ENCODE results near the gene SMOC2.

Gene SMOC2

DNA sequence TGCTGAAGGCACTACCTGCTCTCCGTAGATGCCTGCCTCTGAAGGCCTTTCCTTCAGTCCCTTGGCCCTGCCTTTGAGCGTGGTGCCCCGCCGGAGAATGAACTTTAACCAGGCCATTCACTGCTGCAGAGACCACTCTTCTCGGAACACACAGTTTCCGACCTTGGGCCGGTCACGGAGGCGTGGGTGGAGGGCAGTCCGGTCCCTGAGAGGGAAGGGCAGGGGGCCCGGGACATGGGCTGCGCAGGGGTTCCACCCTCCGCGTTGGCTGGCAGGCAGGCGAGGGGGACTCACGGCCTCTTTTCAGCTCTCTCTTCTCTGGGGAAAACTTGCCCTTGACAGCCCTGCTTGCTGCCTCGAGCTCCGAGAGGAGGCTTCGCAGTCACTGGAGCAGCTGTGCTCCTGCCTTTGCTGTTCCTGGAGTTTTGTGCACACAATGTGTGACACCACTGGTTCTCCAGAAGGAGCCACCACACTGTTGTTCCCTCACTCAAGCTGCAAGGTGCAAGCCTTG lies 187.8 kb downstream of the SMOC2 start:
- no peak for DNase-seq (ENCODE audit: low read depth)

DNA sequence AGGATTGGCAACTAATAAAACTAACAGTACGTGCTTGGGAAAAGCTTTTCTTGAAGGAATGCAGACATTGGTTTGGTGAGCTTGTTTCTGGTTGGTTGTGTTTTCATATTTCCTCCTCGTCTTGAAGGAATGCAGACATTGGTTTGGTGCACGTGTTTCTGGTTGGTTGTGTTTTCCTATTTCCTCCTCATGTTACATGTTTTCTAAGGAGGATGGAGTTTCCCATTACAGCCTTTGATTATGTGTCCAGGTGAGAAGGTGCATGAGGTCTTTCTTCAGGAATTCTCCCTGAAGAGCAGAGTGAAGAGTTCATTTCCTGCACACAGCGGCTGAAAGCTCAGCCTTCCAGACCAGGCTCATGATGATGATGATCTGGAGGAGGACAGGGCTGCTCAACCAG lies 190.6 kb downstream of the SMOC2 start:
- DNase-seq (ENCODE audit: low read depth) = no peak

DNA sequence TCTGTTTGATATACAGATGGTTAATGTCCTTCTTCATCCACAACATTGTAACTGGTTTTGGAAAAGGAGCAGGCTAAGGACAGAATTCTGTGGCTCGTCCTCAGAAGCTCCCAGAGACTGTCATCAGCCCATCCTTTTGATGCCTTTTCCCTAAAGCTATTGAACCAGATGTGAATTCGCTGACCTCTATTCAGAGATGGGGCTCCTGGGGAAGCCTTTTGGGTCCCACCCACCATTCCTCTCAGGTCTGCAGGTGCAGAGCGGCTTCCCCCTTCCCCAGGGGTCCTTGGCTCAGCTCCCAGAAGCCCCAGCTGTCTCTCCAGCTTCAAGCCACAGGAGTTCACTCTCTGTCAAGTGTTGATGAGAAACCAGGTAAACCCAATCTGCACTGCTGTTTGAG lies 191.7 kb downstream of the SMOC2 start:
- DNase-seq (ENCODE audit: low read depth) = no peak

GRCh38 chr6:168634541-168635328 lies 193.8 kb downstream of the SMOC2 start:
- DNase-seq (ENCODE audit: low read depth) = no peak

DNA sequence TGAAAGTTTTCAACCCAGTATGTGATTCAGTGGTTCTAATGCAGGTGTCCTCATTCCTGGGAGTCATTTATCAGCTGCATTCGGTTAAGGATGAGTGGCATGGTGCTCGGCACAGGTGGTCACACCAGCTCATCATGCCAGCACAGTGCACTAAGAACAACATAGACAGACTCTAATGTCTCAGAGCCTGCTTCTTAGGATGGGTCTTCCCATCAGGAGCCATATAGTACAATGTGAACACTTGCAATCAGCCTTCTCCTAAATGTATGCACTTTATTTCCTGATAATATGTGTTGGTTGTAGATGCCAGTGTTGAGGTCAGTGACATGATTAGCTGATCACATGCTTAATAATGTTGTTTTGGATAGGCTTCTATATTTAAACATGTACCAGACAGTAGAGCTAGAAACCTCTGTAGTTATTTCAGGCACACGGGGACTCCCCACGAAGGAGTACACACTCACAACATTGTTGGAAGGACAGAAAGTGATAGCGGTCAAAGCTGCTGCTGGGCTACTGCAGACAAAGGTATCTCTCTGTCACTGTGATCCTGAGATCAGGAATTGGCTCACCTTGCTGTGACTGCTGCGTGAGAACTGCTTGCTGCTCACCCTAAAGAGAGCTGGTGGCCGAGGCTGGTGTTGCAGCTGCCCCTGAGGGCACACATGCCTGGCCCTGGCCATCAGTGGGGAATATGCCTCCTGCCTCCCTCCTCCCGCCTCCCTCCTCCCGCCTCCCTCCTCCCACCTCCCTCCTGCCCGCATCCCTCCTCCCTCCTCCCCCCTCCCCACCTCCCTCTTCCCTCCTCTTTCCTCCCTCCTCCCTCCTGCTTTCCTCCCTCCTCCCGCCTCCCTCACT lies 195.4 kb downstream of the SMOC2 start:
- no peak for DNase-seq (ENCODE audit: low read depth)

DNA sequence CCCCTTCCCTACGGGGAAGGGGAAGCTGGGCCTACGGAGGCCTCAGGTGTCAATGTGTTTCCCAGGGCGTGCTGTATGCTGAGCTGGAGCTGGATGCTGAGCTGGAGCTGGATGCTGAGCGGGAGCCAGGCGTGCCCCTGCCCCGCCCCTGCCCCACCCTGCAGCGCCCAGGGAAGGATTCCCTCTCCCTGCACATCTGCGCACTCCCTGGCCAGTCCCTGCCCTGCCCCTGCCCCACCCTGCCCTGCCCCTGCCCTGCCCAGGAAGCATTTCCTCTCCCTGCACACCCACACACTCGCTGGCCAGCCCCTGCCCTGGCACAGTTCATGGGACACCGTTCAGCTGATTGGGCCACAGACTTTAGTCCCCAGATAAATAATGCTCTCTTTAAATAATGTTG lies 196.8 kb downstream of the SMOC2 start:
- DNase-seq (ENCODE audit: low read depth) = no peak

DNA sequence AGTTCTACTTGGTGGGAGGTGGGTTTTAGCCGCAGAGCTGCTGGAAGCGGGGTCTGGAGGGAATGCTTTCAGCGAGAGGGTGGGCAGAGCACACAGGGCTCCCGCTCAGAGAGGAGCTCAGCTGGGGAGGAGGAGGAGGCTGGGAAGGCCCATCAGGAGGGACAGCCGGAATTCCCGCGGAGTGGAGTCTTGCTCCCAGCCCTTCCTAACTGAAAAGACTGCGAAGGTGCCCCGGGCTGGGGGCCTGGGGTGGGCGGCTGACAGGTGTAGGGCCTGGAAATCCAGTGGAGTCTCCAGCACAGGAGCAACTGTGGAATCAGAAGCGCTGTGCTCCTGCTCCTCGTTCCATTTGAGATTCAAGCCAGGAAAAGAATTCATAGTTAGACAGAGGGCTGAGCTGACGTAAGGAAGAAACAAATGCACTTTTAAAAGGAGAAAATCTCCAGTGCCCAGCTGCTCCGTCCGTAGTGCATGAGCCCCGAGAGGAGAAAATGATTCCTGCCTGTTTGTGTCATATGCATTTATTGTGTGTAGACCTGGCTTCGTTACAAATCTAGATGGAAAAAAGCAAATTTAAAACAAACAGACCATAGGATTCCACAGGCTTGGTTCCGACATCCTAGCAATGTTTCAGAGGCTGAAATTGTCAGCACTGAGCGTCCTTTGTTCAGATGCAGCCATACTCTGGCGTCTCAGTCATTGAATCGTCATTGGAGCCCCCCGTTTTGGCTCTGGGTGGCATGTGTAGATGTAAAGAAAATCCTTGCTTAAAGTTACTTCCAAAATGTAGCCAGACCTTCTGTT lies 197.7 kb downstream of the SMOC2 start:
- DNase-seq (ENCODE audit: low read depth) = no peak

DNA sequence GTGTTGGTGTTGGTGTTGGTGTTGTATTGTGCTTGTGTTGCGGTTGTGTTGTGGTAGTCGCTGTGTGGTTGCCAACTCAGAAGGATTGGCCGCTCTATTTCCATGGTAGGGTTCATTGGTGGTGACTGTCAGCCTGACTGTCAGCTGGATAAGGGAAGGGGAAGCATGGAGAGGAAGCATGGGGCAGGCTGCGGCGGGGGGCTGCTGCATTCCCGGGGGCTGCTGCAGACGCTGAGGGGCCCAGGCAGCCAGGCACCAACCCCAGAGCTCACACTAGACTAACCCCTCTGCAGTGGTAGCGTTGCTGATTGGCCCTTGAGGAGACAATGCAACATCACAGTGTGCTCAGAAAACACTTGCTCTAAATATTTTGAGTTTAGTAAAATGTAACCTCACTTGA lies 199.2 kb downstream of the SMOC2 start:
- no peak for DNase-seq (ENCODE audit: low read depth)

DNA sequence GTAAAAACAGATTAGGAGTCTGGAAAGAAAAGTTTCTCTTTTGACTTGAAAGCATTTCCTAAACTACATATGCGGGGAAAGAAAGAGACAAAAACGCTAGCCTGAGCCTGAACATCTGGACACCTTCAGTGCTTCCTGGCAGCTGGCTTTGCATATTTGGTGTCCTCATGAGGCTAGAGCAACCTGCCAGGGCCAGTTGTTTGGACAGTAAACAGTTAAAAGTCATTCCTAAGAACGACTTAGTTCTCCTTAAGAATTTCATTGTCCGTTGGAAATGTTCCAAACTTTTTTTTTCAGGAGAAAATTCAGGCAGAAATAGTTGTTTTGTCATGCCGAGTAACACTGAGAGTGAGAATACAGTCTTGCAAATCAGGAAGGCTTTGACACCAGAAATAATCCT lies 199.8 kb downstream of the SMOC2 start:
- no peak for DNase-seq (ENCODE audit: low read depth)

GRCh38 chr6:168641446-168641845 lies 200.5 kb downstream of the SMOC2 start:
- no peak for DNase-seq (ENCODE audit: low read depth)

DNA sequence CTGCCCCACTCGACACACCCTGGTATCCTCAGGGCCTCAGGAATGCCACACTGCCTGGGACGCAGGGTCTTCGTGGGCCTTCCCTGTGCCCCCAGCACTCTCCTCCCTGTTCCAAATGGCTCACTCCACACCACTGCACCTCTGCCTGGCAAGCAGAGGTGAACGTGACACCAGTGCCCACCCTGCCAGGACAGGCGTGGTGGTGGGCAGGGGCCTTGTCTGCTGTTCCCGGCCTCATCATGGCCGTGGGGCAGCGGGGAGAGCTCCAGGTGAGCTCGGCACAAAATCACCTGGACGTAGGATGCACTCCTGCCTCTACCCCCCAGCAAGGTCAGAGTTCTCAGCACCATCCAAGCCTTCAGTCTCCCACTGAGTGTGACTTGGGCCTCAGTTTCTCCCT lies 202.4 kb downstream of the SMOC2 start:
- DNase-seq (ENCODE audit: low read depth) = no peak

GRCh38 chr6:168645326-168645725 lies 204.3 kb downstream of the SMOC2 start:
- no peak for DNase-seq (ENCODE audit: low read depth)

- no peak for DNase-seq (ENCODE audit: low read depth)
Measured at GRCh38 chr6:168647271-168647670, 206.3 kb downstream of the SMOC2 start.

- DNase-seq (ENCODE audit: low read depth) = no peak
Measured at GRCh38 chr6:168648240-168649125, 207.5 kb downstream of the SMOC2 start.

DNA sequence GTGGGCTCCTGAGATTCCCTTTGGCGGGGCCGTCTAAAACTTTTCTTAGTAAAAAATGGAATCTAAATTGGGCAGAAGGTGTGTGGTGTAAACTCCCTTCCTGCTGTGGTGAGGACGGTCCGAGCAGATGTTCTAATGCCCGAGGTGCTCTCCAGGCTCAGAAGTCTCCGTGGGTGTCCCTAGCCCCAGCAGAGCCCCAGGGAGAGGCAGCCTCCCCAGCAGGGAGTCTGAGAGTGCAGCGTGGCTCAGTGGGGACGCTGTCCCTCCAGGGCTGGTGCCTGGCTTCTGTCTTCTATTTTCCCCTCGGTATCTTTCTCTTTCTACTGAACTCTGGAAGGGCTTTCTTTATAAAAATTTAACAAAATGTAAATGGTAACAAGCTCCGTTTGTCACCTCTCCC lies 208.2 kb downstream of the SMOC2 start:
- DNase-seq (ENCODE audit: low read depth) = no peak

DNA sequence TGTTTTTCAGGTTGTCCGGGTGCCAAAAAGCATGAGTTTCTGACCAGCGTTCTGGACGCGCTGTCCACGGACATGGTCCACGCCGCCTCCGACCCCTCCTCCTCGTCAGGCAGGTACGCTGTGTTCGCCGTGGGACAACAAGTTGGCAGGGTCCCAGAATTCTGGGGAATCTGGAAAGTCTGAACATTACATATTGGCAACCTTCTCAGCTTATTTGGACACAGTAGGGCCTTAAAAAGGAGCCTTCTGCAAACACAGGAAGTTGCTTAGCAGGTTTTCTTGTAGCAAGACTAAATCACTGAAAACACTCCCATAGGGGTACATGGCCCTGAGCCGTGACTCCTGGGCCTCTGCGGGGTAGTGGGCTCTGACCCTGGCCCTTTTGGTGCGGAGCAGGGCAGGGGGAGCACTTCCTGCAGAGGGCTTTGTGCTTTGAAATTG lies 209.7 kb downstream of the SMOC2 start:
- no peak for DNase-seq (ENCODE audit: low read depth)

GRCh38 chr6:168655462-168656152 lies 214.6 kb downstream of the SMOC2 start:
- no peak for DNase-seq (ENCODE audit: low read depth)

GRCh38 chr6:168658059-168658458 lies 217.1 kb downstream of the SMOC2 start:
- no peak for DNase-seq (ENCODE audit: low read depth)

DNA sequence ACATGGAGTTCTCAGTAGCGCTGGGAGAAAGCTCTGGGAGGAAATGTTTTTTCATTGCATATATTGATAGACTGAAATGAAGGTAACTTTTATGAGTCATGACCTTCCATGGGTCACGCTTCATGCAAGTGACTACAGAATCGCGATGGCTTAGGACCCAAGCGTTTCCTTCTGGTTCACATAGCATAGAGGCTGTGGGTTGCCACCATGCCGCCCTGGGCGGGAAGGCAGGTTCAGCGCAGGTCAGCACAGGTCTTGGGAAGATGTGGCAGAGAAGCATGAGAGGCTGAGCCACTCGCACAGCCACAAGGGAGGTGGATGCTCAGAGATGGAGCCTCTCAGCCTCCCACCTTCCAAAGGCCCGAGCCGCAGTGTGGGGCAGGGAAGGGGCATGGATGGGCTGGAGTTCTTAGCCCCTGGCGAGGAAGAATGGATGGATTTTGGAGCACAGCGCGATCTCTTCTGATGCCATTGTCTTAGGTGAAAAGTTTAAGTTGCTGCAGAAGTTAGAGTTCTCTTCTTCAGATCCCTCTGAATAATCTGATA lies 219.5 kb downstream of the SMOC2 start:
- no peak for DNase-seq (ENCODE audit: low read depth)

DNA sequence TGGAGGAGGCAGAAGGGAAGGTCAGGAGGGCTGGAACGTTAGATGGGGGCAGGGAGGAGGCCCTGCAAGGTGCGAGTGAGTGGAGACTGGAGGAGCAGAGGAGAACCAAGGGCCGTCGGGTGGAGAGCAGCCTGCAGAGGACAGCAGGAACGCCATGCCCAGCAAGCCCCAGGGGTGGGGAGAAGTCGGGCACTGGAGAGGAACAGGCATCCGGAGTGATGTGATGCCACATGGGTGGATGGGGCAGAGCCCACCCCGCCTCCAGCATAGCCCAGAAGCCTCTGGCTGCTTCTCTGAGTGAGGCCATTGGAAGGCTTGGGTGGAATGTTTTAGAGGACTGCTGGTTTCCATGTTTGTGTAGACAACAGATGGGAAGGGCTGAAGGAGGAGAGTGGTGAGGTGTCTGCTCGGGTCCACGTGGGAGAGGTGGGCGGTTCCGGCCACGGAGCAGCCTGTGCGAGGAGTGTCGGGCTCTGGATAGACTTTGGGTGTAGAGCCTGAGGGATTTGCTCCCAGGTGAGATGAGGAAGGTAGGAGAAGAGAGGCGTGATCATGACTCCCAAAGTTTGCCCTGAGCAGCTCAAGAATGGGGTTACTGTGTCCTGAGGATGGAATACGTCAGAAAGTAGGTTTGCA lies 221.4 kb downstream of the SMOC2 start:
- no peak for DNase-seq (ENCODE audit: low read depth)

Data from EH (cell line).